Measurements from ENCODE around the gene NBEAL1. TPM values are rescaled to one million over a fixed set of nuclear protein-coding genes. Genes with fewer than 3 reads are reported as not detected.
"Not testable (repeated sequence)": the region's sequence is repeated elsewhere in the genome, so short reads cannot be mapped to it uniquely, and the experiment has no call there.

NBEAL1 gene
- total RNA-seq, 1 donor: 48.9 TPM

GRCh38 chr2:203177361-203177760 is 162.7 kb downstream of the NBEAL1 start:
- DNase-seq (ENCODE audit: low read depth): no peak

GRCh38 chr2:203185864-203186263 is 171.2 kb downstream of the NBEAL1 start:
- no peak for DNase-seq (ENCODE audit: low read depth)
- no peak for TF ChIP-seq CTCF (IDR thresholded peaks at IDR 0.05; ENCODE audit: insufficient read depth, low read length)
- no peak overlapping the region for H3K4me3 ChIP-seq (ENCODE audit: low read depth, low read length)

More at GRCh38 chr2:203177361-203177760, 162.7 kb downstream of the NBEAL1 start:
- TF ChIP-seq CTCF (IDR thresholded peaks at IDR 0.05; ENCODE audit: insufficient read depth, low read length): no peak
- no peak overlapping the region for H3K4me3 ChIP-seq (ENCODE audit: low read depth, low read length)

- not testable (repeated sequence) for DNase-seq (ENCODE audit: low read depth); H3K4me3 ChIP-seq (ENCODE audit: low read depth, low read length)
Measured at GRCh38 chr2:203190547-203190946, 175.9 kb downstream of the NBEAL1 start.

GRCh38 chr2:203191026-203191425 is 176.4 kb downstream of the NBEAL1 start:
- DNase-seq (ENCODE audit: low read depth); H3K4me3 ChIP-seq (ENCODE audit: low read depth, low read length): not testable (repeated sequence)

- no peak for DNase-seq (ENCODE audit: low read depth)
- TF ChIP-seq CTCF (IDR thresholded peaks at IDR 0.05; ENCODE audit: insufficient read depth, low read length): no peak
Measured at GRCh38 chr2:203191961-203192360, 177.3 kb downstream of the NBEAL1 start.

GRCh38 chr2:203195331-203196036 is 180.8 kb downstream of the NBEAL1 start:
- DNase-seq (ENCODE audit: low read depth): no peak
- no peak overlapping the region for H3K4me3 ChIP-seq (ENCODE audit: low read depth, low read length)
- no peak for TF ChIP-seq CTCF (IDR thresholded peaks at IDR 0.05; ENCODE audit: insufficient read depth, low read length)

More at GRCh38 chr2:203191961-203192360, 177.3 kb downstream of the NBEAL1 start:
- no peak overlapping the region for H3K4me3 ChIP-seq (ENCODE audit: low read depth, low read length)

- TF ChIP-seq CTCF (IDR thresholded peaks at IDR 0.05; ENCODE audit: insufficient read depth, low read length): no peak
- DNase-seq (ENCODE audit: low read depth): no peak
- H3K4me3 ChIP-seq (ENCODE audit: low read depth, low read length): no peak overlapping the region
Measured at GRCh38 chr2:203200866-203201265, 186.2 kb downstream of the NBEAL1 start.

- DNase-seq (ENCODE audit: low read depth): no peak
- H3K4me3 ChIP-seq (ENCODE audit: low read depth, low read length): no peak overlapping the region
- TF ChIP-seq CTCF (IDR thresholded peaks at IDR 0.05; ENCODE audit: insufficient read depth, low read length): no peak
Measured at GRCh38 chr2:203201426-203201825, 186.8 kb downstream of the NBEAL1 start.

Measured in fibroblast of the aortic adventitia (primary cell).